Hematopoietic multipotent progenitor cell (in vitro differentiated cells): ENCODE data around the gene ITGAX. TPM values are rescaled to one million over a fixed set of nuclear protein-coding genes. Genes with fewer than 3 reads are reported as not detected.

ENCODE experiments used
- DNase-seq, 3 donors: peaks; one replicate each; pipeline ENCODE4 v3.0.0-alpha.2; 2011 to 2015; ENCODE audit warnings: low read depth in 2 of 3, low spot score in 2 of 3
- total RNA-seq: library from RNA; depleted of rRNA; stranded (reverse); fragments of >200 nt; gene quantifications from one replicate; pipeline ENCODE4 v1.2.3, GENCODE V29; 2012

The ITGAX gene
- total RNA-seq, 1 donor: 18.6 TPM

GRCh38 chr16:31430380-31431052 is 75.5 kb downstream of the ITGAX start:
- no peak for DNase-seq

Other genes with a start within 250 kb of the ITGAX start
- 52.5 TPM for gene BCKDK, start 246.8 kb upstream of the ITGAX start, total RNA-seq
- 78.9 TPM for gene KAT8, start 237.5 kb upstream of the ITGAX start, total RNA-seq
- gene PRSS8, start 219.4 kb upstream of the ITGAX start, total RNA-seq: not detected
- gene PRSS36, start 205.1 kb upstream of the ITGAX start, total RNA-seq: 1.1 TPM
- gene FUS, start 175.0 kb upstream of the ITGAX start, total RNA-seq: 104 TPM
- 238 TPM for gene PYCARD, start 152.4 kb upstream of the ITGAX start, total RNA-seq
- gene TRIM72, start 141.1 kb upstream of the ITGAX start, total RNA-seq: under 0.01 TPM
- gene PYDC1, start 138.0 kb upstream of the ITGAX start, total RNA-seq: not detected
- 6.2 TPM for gene ITGAM, start 95.2 kb upstream of the ITGAX start, total RNA-seq
- not detected for gene ITGAD, start 38.2 kb downstream of the ITGAX start, total RNA-seq
- not detected for gene COX6A2, start 73.2 kb downstream of the ITGAX start, total RNA-seq
- 1.1 TPM for gene ZNF843, start 87.6 kb downstream of the ITGAX start, total RNA-seq
- gene ARMC5, start 104.3 kb downstream of the ITGAX start, total RNA-seq: 39.3 TPM
- 9.4 TPM for gene TGFB1I1, start 117.0 kb downstream of the ITGAX start, total RNA-seq
- gene SLC5A2, start 127.9 kb downstream of the ITGAX start, total RNA-seq: 0.81 TPM
- 83.2 TPM for gene RUSF1, start 153.2 kb downstream of the ITGAX start, total RNA-seq
- 1.6 TPM for gene AHSP, start 172.7 kb downstream of the ITGAX start, total RNA-seq